Right lobe of liver (tissue), 6 donors: Measurements from ENCODE around the gene ARHGAP32. TPM values are rescaled to one million over a fixed set of nuclear protein-coding genes. Genes with fewer than 3 reads are reported as not detected.
"Not testable (repeated sequence)": the region's sequence is repeated elsewhere in the genome, so short reads cannot be mapped to it uniquely, and the experiment has no call there.

Source experiments
- ATAC-seq, 4 donors: fragments of 200-7000 bp; cut with Tn5 transposase; one replicate each; pipeline ENCODE4 v1.9.1; 2020; ENCODE audit warnings: mild to moderate bottlenecking in 4 of 4, moderate library complexity in 4 of 4
- DNase-seq, 3 donors: peaks; one replicate each; pipeline ENCODE4 v3.0.0-alpha.2; 2020
- H3K27ac ChIP-seq, 3 donors: fragments of 200-600 bp; one replicate each; pipeline ENCODE4 v1.8.0; 2022
- H3K27me3 ChIP-seq, 2 donors: fragments of 200-600 bp; one replicate each; pipeline ENCODE4 v1.8.0; 2022
- H3K36me3 ChIP-seq, 4 donors: fragments of 200-600 bp; sonication (generic) in 1 of 4; one replicate each; pipeline versions ENCODE4 v1.5.1 to v1.8.0; 2017 to 2022; ENCODE audit warnings: control low read depth in 1 of 4
- H3K4me1 ChIP-seq, 4 donors: fragments of 200-600 bp; sonication (generic) in 1 of 4; one replicate each; pipeline versions ENCODE4 v1.5.1 to v1.8.0; 2017 to 2022; ENCODE audit warnings: control low read depth in 1 of 4
- H3K4me3 ChIP-seq, 3 donors: fragments of 200-600 bp; one replicate each; pipeline ENCODE4 v1.8.0; 2022
- H3K9me3 ChIP-seq, 4 donors: fragments of 200-600 bp; sonication (generic) in 1 of 4; one replicate each; pipeline versions ENCODE4 v1.5.1 to v1.8.0; 2017 to 2022; ENCODE audit warnings: control low read depth in 1 of 4
- CTCF ChIP-seq, 4 donors: fragments of 200-600 bp in 3 of 4; fragments of 450-650 bp in 1 of 4; IDR thresholded peaks; one replicate each; pipeline versions ENCODE4 v1.5.1 to v1.8.0; 2016 to 2022; ENCODE audit warnings: antibody characterized with exemption in 4 of 4, mild to moderate bottlenecking in 2 of 4
- POLR2A ChIP-seq: fragments of 450-650 bp; IDR thresholded peaks from one replicate; pipeline ENCODE4 v1.6.1; 2017; ENCODE audit warnings: antibody characterized with exemption, mild to moderate bottlenecking
- WGBS: methylation state at CpG from one replicate; pipeline ENCODE4 v1.1.6; 2018; ENCODE audit warnings: low coverage, low lambda C conversion rate; ENCODE audit not compliant: insufficient coverage; ENCODE audit errors: missing lambda C conversion rate; 5-methylcytosine and 5-hydroxymethylcytosine counted together
- intact Hi-C, 2 donors: fragments of 100-400 bp; cut with DNase I; formaldehyde crosslinking; loops; one replicate each; pipeline versions ENCODE4 v1.11.2 to v1.14.1; 2022
- total RNA-seq, 6 experiments: library from RNA; depleted of rRNA in 2 of 6; stranded (reverse); fragments of >200 nt in 2 of 6; fragmentation: NEBNext Ultra II Directional in 3 of 6; extraction: Animal tissue kit (Norgen Biotek cat#: 25700) in 3 of 6; gene quantifications; one replicate each; pipeline versions ENCODE4 v1.1.0 to v1.2.4, GENCODE V29; 2016 to 2023
- donor health status: DM: no; HTN: yes; CAD: no.
- donor health status: DM: no; HTN: no; CAD: no.
- donor health status: DM: no; HTN: no; CAD: no.
- donor health status: DM: no; HTN: yes; CAD: no.
- donor health status: DM: no; HTN: yes; CAD: no.

The ARHGAP32 gene
- total RNA-seq, 6 experiments from 2014 or later = 5.0 to 12.3 (median 10.0) TPM

- intact Hi-C loops = no loop called here
- ATAC-seq (peak; percentile 81 to 88 (median 82)), DNase-seq (peak in 1 of 3 donors; percentile 55)
- H3K36me3 ChIP-seq = no peaks in the 10 kb centered on the region
- no peak overlapping the region for H3K4me3 ChIP-seq
- H3K27me3 ChIP-seq = no peaks in the 10 kb centered on the region
- no peak for TF ChIP-seq POLR2A
- TF ChIP-seq CTCF (IDR thresholded peaks at IDR 0.05) = no peak
- H3K9me3 ChIP-seq = no peaks in the 10 kb centered on the region
- H3K27ac ChIP-seq = no peak overlapping the region
- 39% methylated on average over 7 of the region's 8 CpGs for WGBS
- peaks cover 0 to 7% (median 0%) of the 10 kb centered on the region in 4 donors for H3K4me1 ChIP-seq
Measured at GRCh38 chr11:129141748-129142523, 50.2 kb downstream of the ARHGAP32 start.

GRCh38 chr11:129131316-129131715 lies 60.8 kb downstream of the ARHGAP32 start:
- no peaks in the 10 kb centered on the region for H3K36me3 ChIP-seq
- intact Hi-C loops = no loop called here

GRCh38 chr11:129128881-129129620 lies 63.1 kb downstream of the ARHGAP32 start:
- 96% methylated on average over 9 of the region's 51 CpGs for WGBS
- DNase-seq, H3K27ac ChIP-seq, H3K36me3 ChIP-seq, H3K4me1 ChIP-seq, H3K9me3 ChIP-seq, H3K4me3 ChIP-seq, ATAC-seq, H3K27me3 ChIP-seq, intact Hi-C loops: not testable (repeated sequence)

More at GRCh38 chr11:129131316-129131715, 60.8 kb downstream of the ARHGAP32 start:
- ATAC-seq (no peak), DNase-seq (no peak)
- 88% methylated on average over 3 of the region's 6 CpGs for WGBS
- Histone ChIP-seq H3K9me3 (no peaks in the 10 kb centered on the region), H3K4me1 (no peaks in the 10 kb centered on the region), H3K27me3 (no peaks in the 10 kb centered on the region), H3K4me3 (no peak overlapping the region), H3K27ac (no peak overlapping the region)
- TF ChIP-seq POLR2A (no peak), CTCF (IDR thresholded peaks at IDR 0.05) (no peak)

- Histone ChIP-seq H3K4me3 (no peak overlapping the region), H3K9me3 (no peaks in the 10 kb centered on the region), H3K4me1 (peaks cover 0 to 8% (median 0%) of the 10 kb centered on the region in 4 donors), H3K27ac (no peak overlapping the region), H3K27me3 (no peaks in the 10 kb centered on the region), H3K36me3 (no peaks in the 10 kb centered on the region)
- intact Hi-C loops = loop anchor here (10.0 kb wide), 2 partner anchors 206 to 216 kb away; no protein-coding TSS in a partner anchor
- DNase-seq (no peak), ATAC-seq (no peak)
- no peak for TF ChIP-seq POLR2A
- TF ChIP-seq CTCF (IDR thresholded peaks at IDR 0.05) = no peak
- 75% methylated on average over 2 of the region's 2 CpGs for WGBS
Measured at GRCh38 chr11:129119036-129119435, 73.1 kb downstream of the ARHGAP32 start.
